NAMALWA (cell line): ENCODE measurements around the gene RP9.

Experiments
- DNase-seq: peaks from one replicate; pipeline ENCODE4 v3.0.0-alpha.2; 2015; ENCODE audit warnings: low spot score

Gene RP9, protein sequence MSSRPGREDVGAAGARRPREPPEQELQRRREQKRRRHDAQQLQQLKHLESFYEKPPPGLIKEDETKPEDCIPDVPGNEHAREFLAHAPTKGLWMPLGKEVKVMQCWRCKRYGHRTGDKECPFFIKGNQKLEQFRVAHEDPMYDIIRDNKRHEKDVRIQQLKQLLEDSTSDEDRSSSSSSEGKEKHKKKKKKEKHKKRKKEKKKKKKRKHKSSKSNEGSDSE

GRCh38 chr7:33109005-33109757 lies at the start of gene RP9:
RP9 (minus strand) TSS chr7:33109404; CDS start chr7:33109372, 32 bp downstream.
- peak; percentile 95 for DNase-seq

- no peak for DNase-seq
Measured at GRCh38 chr7:33157781-33158180, 48.6 kb upstream of the RP9 start.

GRCh38 chr7:33157311-33157710 lies 48.1 kb upstream of the RP9 start:
- no peak for DNase-seq

DNA sequence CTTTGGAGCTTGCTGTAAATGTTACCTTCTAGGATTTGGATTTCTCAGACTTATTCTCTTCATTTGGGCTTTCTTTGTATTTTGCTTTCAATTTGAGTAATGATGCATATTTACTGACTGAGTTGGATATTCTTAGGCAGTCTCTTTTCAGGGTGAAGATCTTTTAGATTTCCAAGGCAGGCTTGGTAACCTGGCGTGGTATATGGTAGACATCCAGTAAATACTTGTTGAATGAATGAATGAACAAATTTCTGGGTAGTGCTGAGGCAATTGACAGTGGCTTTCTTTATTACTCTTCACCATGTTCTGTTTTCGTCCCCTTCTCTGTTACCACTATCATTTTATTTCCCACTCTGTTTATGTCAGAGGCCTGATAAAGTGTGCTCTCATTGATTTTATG lies 47.2 kb upstream of the RP9 start:
- no peak for DNase-seq

GRCh38 chr7:33155811-33156210 lies 46.6 kb upstream of the RP9 start:
- DNase-seq = no peak

DNA sequence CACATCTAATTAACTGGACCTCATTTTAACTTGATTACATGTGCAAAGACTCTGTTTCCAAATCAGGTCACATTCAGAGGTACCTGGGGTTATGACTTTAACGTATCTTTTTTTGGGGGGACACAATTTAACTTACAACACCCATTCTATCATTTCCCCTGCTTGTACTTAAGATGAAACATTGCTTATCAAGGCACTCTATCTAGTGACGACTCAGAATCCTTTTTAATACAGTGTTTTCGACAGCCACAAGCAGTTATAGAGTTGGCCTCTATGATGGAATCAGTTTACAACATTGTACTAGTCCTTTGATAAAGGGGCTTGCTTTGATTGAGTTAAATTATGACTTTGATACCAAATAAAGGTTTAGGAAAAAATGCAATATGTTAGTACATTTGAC lies 42.9 kb upstream of the RP9 start:
- no peak for DNase-seq

GRCh38 chr7:33145156-33145555 lies 36.0 kb upstream of the RP9 start:
- DNase-seq = no peak

GRCh38 chr7:33143996-33144718 lies 35.0 kb upstream of the RP9 start:
- DNase-seq = no peak

GRCh38 chr7:33142585-33142984 lies 33.4 kb upstream of the RP9 start:
- no peak for DNase-seq

DNA sequence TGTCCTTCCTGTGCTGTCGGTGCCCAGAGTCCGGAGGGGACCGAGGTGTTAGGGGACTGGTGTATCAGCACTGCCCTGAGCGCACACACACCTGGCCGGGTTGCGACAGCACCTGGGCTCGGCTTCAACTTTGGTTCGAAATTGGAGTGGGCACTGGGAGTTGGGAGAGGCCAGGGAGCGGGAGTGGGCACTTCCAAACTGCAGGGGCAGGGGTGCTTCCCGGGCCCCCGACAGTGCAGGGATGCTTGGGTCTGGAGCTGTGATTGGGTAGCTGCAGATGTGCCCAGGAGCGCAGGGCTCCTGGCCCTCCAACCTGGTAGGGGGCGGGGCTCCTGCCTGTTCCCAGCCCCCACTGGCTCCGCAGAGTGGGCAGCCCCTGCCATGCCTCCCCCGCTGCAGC lies 27.9 kb upstream of the RP9 start:
- DNase-seq = no peak

GRCh38 chr7:33130184-33130583 lies 21.0 kb upstream of the RP9 start:
- no peak for DNase-seq

DNA sequence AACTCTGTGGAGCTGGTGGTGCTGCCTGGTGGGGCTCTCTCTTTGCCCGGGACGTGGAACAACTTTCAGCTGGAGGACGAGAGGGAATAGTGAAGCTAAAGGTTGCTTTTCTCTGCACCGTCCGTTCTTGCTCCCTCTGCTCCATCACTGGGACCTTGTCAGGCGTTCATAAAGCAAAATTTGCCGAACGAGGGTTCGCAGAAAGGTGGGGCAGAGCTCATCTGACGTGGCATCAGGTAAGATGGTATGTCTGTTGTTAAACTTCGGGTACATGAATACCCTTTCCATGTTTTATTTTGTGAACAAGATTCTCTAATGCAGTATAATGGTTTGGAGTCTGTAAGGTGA lies 20.6 kb upstream of the RP9 start:
- no peak for DNase-seq

DNA sequence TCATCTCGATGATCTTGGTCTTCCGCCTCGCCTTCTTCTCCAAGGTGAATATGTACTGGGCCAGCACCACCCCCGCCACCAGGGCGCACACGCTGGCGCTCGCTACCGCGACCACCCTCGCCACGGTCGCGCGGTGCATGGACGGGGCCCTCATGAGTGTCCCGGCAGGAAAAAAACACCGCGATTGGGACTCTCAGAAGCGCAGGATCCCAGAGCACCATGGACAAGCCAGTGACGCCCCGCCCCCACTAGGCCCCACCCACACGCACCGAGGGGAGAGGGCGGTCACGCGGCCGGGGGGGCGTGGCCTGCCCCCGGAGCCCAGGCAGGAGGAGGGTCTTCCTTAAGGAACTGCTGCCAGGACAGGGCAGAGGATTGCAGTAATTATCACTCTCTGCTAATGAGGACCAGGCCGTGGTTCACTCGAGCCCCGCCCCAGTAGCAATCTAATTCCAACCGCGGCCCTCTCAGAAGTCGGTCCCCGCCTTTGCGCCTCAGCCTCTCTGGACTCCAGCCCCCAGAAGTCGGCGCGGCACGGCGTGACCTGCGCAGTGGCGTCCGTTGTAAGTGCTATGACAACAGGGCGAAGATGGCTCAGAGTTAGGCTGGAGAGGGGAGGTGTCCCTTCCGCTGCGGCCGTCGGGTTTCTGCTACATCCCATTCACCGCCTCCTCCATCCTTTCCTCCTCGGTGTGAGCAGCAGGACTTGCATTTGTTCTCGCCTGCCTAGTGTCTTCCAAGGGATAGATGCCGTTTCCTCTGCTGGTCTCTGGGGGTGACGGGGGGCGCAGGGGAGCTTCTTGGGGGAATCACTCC lies 20.0 kb upstream of the RP9 start, which contains the start of gene BBS9:
Gene BBS9 (plus strand): TSS at position 575 of the 816 bp plus-strand sequence. CDS start 16,689 bp downstream, outside the sequence.
- DNase-seq = peak; percentile 98

DNA sequence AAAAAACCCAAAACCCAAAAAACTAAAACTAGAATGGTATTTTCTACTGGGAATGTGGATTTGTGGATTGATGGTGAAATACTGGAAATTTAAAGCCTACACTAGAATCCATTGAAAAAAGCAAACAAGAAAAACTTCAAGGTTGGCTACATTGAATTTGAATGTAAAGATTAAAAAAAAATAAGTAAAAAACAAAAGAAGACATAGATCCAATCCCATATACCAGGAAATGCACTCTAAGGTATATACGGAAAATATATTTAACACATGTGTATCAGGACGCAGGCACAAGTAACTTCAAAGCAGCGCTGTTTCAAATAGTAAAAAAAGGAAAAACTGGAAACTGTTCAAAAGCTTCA lies 19.4 kb upstream of the RP9 start:
- no peak for DNase-seq

DNA sequence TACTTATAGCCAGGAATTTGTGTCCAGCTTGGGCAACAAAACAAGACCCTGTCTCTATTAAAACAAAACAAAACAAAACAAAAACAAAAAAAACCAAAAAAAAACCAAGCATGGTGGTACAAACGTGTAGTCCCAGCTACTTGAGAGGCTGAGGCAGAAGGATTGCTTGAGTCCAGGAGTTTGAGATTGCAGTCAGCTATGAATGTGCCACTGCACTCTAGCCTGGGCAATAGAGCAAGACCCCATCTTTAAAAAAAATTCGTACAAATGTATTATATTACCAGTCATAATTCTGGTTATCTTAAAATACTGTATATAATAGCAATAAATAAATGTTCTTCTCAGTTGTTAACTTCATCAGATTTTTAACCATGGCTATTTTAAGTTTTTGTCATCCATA lies 17.9 kb upstream of the RP9 start:
- DNase-seq = no peak

GRCh38 chr7:33118383-33118782 lies 9.2 kb upstream of the RP9 start:
- DNase-seq = no peak

GRCh38 chr7:33114976-33115375 lies 5.8 kb upstream of the RP9 start:
- no peak for DNase-seq

DNA sequence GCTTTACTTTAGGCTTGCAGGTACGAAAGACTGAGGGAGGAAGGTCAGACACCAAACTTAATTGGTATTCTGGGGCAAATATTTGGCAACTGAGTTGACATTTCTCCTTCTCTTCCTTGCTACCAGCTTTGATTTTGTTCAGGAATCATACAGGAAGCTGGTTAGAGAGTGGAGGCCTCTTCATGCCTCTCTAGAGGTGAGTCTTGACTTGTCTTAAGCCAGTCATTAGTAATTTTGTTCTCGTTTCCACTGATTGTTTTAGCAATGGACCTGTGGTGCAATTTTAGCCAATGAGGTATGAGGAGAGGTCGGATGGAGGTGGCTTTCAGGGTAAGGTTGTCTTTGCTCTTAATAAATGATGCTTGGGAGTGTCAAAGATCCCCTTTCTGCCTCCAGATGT lies 2.4 kb upstream of the RP9 start:
- no peak for DNase-seq

GRCh38 chr7:33109758-33110238 lies 594 bp upstream of the RP9 start:
- peak; percentile 23 for DNase-seq

- peak; percentile 80 for DNase-seq
Measured at GRCh38 chr7:33108554-33109004, 625 bp downstream of the RP9 start.

GRCh38 chr7:33107136-33108066 lies 1.8 kb downstream of the RP9 start:
- peak; percentile 82 for DNase-seq
